IPS-NIHi11 (cell line): ENCODE data around the gene PID1.

Experiments used
- DNase-seq: peaks from one replicate; pipeline ENCODE4 v3.0.0; 2012; ENCODE audit warnings: mixed read lengths, low spot score

The PID1 gene

DNA sequence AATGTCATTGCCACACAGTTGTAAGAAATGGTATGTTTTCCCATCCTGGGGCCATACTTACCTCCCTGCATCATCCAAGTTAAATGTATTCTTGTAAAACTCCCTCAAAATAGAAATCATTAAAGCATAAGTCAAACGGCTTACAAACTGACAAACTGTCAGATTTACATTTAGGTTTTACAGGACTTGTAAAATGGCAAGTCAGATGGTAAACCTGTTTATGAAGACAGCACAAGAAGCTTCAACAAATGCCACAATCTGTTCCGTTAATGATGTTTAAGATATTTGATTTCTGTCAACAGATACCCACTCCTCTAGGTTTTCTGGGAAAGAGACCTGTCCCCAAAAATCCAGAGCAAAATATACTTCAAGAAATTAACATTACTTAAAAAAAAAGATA is 197.2 kb downstream of the PID1 start:
- DNase-seq: no peak

GRCh38 chr2:229071292-229071976 is 199.7 kb downstream of the PID1 start:
- no peak for DNase-seq

GRCh38 chr2:229066121-229066715 is 204.9 kb downstream of the PID1 start:
- no peak for DNase-seq

DNA sequence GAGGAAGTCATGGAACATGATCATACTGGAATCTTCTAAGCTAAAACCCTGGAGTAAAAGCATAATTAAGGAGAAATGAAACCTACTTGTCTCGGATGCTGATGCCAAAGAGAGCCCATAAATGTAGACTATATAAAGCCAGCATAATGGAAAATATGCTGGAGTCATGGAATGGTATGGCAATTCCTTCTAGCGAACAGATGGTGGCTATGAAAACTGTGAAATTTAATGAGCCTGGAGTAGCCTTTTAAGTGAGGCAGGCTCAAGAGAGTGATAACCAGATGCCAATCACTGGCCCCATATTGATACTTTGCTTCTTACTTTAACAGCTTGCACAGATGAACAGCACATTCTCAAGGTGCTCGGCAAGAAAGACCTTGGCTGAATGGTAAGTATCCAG is 206.3 kb downstream of the PID1 start:
- DNase-seq: no peak

- DNase-seq: no peak
Observed at GRCh38 chr2:229060147-229060546, 210.9 kb downstream of the PID1 start.

DNA sequence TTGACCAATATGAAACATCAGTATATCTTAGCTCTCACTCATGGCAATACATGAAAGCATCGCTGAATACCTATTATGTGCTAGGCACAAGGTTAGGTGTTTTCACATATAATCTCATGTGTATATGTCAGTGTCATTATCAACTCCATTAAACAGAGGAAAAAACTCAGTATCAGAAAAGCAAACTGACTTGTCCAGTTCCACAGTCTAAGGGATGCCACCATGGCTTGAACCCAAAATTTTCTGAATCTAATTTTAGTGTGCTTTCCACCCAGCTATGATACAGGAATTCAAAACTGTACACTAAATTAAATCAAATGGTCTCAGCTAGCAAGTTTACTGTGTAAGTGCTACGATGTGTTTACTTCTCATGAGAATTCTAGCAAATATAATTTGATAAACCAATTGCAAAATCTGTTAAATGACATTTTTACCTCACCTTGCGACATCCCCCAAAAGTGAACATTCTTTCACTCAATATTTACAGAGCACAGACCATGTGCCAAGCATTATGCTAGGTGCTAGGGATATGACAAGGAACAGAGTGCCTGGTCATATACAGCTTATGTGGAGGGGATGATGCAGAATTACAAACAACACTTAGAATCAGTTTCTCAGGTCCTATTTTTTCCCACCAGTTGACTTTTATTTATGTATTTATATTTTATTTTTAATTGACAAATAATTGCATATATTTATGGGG is 211.6 kb downstream of the PID1 start:
- no peak for DNase-seq

DNA sequence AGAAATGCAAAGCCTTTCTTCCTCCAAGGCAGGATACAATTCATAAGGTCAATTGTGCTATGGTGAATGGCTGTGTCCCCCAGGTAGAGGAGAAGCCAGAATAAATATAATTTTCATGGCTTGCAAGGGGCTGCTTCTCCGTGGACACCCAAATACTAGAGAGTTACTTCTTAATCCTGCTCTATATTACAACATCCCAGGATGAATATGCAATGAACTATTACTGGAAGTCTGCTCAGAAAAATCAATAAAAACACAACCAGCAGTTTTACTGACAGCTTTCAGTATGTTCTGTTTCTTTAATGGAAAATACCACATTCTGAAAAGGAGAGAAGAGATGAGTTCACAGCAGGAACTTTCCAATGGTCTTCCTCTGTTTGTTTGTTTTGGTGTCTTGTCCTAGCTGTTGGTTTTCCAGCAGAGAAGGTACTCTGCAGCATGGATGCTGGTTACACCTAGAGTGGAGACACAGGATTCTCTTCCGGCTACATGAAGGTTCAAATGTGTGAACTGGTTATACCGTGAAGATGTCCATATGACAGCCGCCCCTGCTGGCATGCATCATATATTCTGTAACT is 213.0 kb downstream of the PID1 start:
- DNase-seq: no peak

DNA sequence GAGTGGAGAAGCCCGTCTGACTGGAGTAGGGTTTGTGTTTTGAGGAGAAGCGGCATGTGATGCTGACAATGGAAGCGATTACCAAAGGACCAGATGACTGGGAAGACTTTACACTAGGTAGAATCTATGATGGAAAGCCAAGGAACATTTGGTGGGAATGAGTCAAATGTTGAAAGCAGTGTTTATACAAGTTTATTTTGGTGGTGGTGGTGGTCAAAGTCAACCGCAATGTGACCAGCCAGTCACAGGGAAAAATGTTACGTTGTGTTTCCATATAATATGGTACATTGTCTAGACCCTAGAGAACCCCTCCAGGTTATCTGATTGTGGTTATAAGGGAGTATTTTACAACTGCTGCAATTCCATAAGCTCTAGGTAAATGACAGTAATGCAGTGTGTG is 216.8 kb downstream of the PID1 start:
- DNase-seq: no peak

- no peak for DNase-seq
Observed at GRCh38 chr2:229051798-229052197, 219.3 kb downstream of the PID1 start.

DNA sequence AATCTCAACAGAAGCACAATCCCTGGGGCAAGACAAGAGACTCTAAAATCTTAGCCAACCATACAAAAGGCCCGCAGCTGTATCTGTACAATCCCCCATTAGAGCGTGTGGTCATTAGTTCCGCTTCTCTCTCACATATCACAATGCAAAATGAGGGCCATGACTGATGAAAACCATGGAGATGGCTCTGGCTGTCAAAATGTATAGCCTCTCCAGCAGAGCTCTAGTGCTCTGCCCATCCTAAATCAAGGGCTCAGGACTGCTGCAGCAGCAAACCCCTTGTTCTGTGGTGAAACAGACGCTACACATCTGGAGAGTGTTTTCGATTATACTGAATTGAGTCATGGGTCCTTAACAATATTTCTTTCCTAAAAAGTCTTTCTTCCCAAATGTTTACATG is 221.0 kb downstream of the PID1 start:
- DNase-seq: no peak

GRCh38 chr2:229048134-229048533 is 223.0 kb downstream of the PID1 start:
- DNase-seq: no peak

DNA sequence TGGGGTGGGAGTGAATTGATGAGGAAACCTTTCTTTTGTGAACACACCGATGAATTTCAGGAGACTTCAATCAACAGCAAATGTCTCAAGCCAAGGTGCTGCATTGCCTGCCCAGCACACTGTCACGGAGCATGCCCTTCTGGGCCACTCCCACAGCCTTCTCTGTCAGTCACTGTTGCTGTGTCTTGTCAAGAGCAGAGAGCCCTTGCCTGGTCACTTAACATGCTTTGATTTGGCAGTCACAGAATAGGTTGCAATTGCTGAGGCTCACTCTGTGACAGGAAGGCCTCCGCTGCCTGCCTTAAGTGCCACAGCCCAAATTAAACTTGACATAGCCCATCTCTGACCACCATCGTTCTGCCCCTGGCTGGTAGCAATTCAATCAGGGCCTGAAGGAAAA is 225.4 kb downstream of the PID1 start:
- no peak for DNase-seq

- no peak for DNase-seq
Observed at GRCh38 chr2:229044581-229044980, 226.5 kb downstream of the PID1 start.

- DNase-seq: no peak
Observed at GRCh38 chr2:229043681-229044080, 227.4 kb downstream of the PID1 start.

DNA sequence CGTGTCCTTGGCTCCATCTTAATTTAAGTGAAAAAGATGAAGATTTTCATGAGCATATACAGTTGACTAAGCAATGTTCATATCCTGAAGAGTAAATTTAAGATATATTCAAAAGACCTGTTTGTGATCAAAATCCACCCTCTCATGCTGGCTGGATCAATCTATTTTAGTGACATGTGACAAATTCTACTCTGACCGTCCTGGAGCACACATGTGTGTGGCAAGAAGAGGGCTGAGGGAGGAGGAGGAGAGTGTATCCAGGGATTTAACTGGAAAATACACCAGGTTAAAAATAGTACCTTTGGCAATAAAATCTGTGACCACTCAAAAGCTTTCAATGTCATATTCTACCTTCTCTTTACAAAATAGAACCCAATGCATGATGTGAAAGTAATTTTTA is 228.7 kb downstream of the PID1 start:
- DNase-seq: no peak

GRCh38 chr2:229041691-229042090 is 229.4 kb downstream of the PID1 start:
- no peak for DNase-seq

DNA sequence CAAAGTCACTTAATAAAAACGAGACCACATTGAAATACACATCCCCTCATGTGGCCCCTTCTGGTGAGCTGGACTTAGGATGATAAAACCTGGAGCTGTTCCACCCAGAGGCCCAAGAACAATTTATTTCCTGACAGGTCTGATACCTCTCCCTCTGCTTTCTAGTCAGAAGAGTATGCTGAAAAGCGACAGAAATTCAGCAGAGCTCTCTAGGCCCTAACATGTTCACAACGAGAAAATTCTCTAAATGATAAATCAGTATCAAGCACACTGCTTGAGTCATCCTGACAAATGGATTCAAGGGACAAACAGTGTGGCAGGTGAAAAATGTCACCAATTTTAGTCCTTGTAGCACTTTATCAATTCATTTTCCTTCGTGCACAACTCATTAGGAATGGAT is 233.5 kb downstream of the PID1 start:
- no peak for DNase-seq

DNA sequence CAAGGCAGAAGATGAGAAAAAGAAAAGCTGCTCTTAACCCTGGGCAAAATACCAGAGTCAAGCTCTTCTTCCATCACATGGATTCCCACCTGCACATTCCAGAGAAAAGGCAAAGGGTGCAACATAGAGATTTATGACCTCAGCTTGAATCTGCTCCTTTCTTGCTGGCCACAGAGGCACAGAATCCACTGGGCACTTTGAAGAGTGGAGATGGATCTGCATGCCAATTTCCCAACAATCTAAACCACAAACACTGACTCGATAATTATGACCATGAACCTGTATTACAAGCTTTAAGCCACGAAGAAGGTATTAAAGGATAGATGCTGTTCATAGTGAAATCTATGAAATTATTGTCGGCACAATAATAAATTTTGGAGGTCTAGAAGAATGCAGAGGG is 237.3 kb downstream of the PID1 start:
- no peak for DNase-seq

GRCh38 chr2:229032608-229033234 is 238.4 kb downstream of the PID1 start:
- no peak for DNase-seq

GRCh38 chr2:229027353-229028105 is 243.6 kb downstream of the PID1 start:
- DNase-seq: no peak

DNA sequence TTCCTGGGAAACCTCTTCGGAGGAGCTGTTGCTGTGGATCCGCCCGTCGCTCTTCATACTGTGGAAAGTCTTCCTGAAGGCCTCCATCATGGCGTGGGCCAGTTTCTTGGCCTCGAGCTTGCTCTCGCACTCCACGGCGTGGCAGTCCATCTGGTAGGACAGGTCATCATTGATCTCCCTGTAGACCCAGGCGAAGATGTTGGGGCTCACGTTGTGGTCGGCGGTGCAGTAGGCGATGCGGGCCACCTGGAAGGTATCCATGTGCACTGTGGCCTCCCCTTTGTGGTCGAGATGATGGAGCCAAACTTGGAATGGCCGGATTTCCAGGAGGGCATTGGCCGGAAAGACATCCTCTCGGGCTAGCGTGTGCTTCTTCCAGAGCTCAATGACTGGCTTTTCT is 245.4 kb downstream of the PID1 start:
- DNase-seq: no peak

- no peak for DNase-seq
Observed at GRCh38 chr2:229022652-229023051, 248.4 kb downstream of the PID1 start.
